ENCODE results near the gene NOTCH4.

- peak in 1 of 4 experiments; percentile 52 for TF ChIP-seq CTCF (IDR thresholded peaks at IDR 0.05)
- TF ChIP-seq POLR2A (IDR thresholded peaks at IDR 0.05), result no peak
- no peak for TF ChIP-seq POLR2AphosphoS5 (IDR thresholded peaks at IDR 0.05)
- TF ChIP-seq EP300 (IDR thresholded peaks at IDR 0.05), result no peak
These were observed 30.9 kb upstream of the NOTCH4 start for GRCh38 chr6:32254761-32255198.
